GM12878 (cell line): ENCODE measurements around the gene UFC1. TPM values are rescaled to one million over a fixed set of nuclear protein-coding genes. Genes with fewer than 3 reads are reported as not detected.

Experiments used
- ATAC-seq: fragments of 200-7000 bp; cut with Tn5 transposase; 3 replicates; pipeline ENCODE4 v1.9.1; 2020; ENCODE audit warnings: mild to moderate bottlenecking, moderate library complexity
- BruUV-seq: library from RNA; stranded (reverse); fragments of 400-500 nt; replicated peaks from 2 replicates; lab custom pipeline; 2021; lab: Mats Ljungman, UMichigan
- CTCF ChIA-PET: fragments of 300-600 bp; sonication (Branson Sonifier 250); formaldehyde crosslinking; extraction: SDS; loops from one replicate; lab custom pipeline; 2021; ENCODE audit warnings: inconsistent platforms; lab: Yijun Ruan, JAX
- POLR2A ChIA-PET: fragments of 350-600 bp; formaldehyde crosslinking; extraction: SDS; loops from one replicate; lab custom pipeline; 2021; ENCODE audit warnings: inconsistent platforms; lab: Charles Lee
- RAD21 ChIA-PET: fragments of 300-600 bp; sonication (Branson Sonifier 250); formaldehyde crosslinking; loops from one replicate; lab custom pipeline; 2023; ENCODE audit warnings: antibody characterized with exemption; ENCODE audit not compliant: unreplicated experiment; lab: Charles Lee
- SMC1A ChIA-PET: fragments of 300-600 bp; sonication (Branson Sonifier 250); formaldehyde crosslinking; loops from one replicate; lab custom pipeline; 2023; ENCODE audit not compliant: unreplicated experiment, uncharacterized antibody; lab: Charles Lee
- DNase-seq: peaks from one replicate; pipeline ENCODE4 v3.0.0-alpha.2; 2011; ENCODE audit warnings: low read depth, low spot score
- FAIRE-seq: peaks from 3 replicates; lab custom pipeline; 2011; peaks lifted over from hg19 to GRCh38; lab: Jason Lieb, UNC
- H2AFZ ChIP-seq: 2 replicates; pipeline ENCODE4 v1.6.0; 2011; ENCODE audit warnings: low read depth, low read length, control low read depth; ENCODE audit not compliant: control insufficient read depth
- H3K27ac ChIP-seq: 2 replicates; pipeline ENCODE4 v1.5.1; 2011; ENCODE audit warnings: control low read depth; ENCODE audit not compliant: control insufficient read depth, insufficient read depth
- H3K27me3 ChIP-seq, 2 experiments: replicated peaks in 1 of 2; 2 replicates each; pipeline versions ENCODE4 v1.6.0 to v1.6.1; 2011; ENCODE audit warnings: low read length in 1 of 2; ENCODE audit not compliant: control insufficient read depth in 2 of 2, insufficient read depth in 2 of 2
- H3K36me3 ChIP-seq, 2 experiments: 2 replicates each; pipeline ENCODE4 v1.5.1; 2011; ENCODE audit warnings: low read length in 1 of 2; ENCODE audit not compliant: control insufficient read depth in 2 of 2, insufficient read depth in 2 of 2
- H3K4me1 ChIP-seq: 2 replicates; pipeline ENCODE4 v1.6.1; 2011; ENCODE audit warnings: mild to moderate bottlenecking, low read length, moderate library complexity, mixed read lengths; ENCODE audit not compliant: control insufficient read depth, insufficient read depth
- H3K4me2 ChIP-seq: 2 replicates; pipeline ENCODE4 v1.6.0; 2011; ENCODE audit warnings: control low read depth; ENCODE audit not compliant: control insufficient read depth, insufficient read depth
- H3K4me3 ChIP-seq: fragments of 200-600 bp; sonication (generic); 2 replicates; pipeline ENCODE4 v1.5.1; 2016
- H3K79me2 ChIP-seq: 2 replicates; pipeline ENCODE4 v1.6.0; 2011; ENCODE audit warnings: low read length; ENCODE audit not compliant: control insufficient read depth, insufficient read depth
- H3K9ac ChIP-seq: 2 replicates; pipeline ENCODE4 v1.8.0; 2011; ENCODE audit warnings: low read length, control low read depth, mixed read lengths; ENCODE audit not compliant: control insufficient read depth, insufficient read depth
- H3K9me3 ChIP-seq: replicated peaks from 3 replicates; pipeline ENCODE4 v1.5.1; 2011; ENCODE audit warnings: mild to moderate bottlenecking, low read length; ENCODE audit not compliant: control insufficient read depth, insufficient read depth
- H4K20me1 ChIP-seq: 2 replicates; pipeline ENCODE4 v1.6.0; 2011; ENCODE audit not compliant: control insufficient read depth, insufficient read depth
- CTCF ChIP-seq, 3 experiments: IDR thresholded peaks in 2 of 3; conservative IDR thresholded peaks in 1 of 3; 2 replicates each; pipeline ENCODE4 v1.5.1; 2011; ENCODE audit warnings: low read depth in 3 of 3, low read length in 3 of 3, mild to moderate bottlenecking in 3 of 3, control low read depth in 2 of 3, moderate library complexity in 2 of 3, inconsistent platforms in 1 of 3, mixed read lengths in 1 of 3; ENCODE audit not compliant: control insufficient read depth in 2 of 3, insufficient read depth in 1 of 3; ENCODE audit errors: extremely low read depth in 1 of 3
- ESRRA ChIP-seq: IDR thresholded peaks from 2 replicates; pipeline ENCODE4 v1.6.1; 2012; ENCODE audit warnings: mild to moderate bottlenecking, low read length, improper control_type of control experiment
- RAD21 ChIP-seq: IDR thresholded peaks from 2 replicates; pipeline ENCODE4 v1.6.1; 2011; ENCODE audit warnings: mild to moderate bottlenecking, low read depth, low read length, moderate library complexity; ENCODE audit not compliant: insufficient read depth
- SMC3 ChIP-seq: IDR thresholded peaks from 2 replicates; pipeline ENCODE4 v1.6.1; 2011; ENCODE audit warnings: low read length, improper control_type of control experiment, borderline replicate concordance
- WGBS: methylation state at CpG from one replicate; pipeline ENCODE4 v1.1.6; 2016; ENCODE audit warnings: low lambda C conversion rate; ENCODE audit not compliant: insufficient replicate concordance, insufficient coverage; ENCODE audit errors: missing lambda C conversion rate; 5-methylcytosine and 5-hydroxymethylcytosine counted together
- in situ Hi-C: fragments of 300-500 bp; cut with MboI; formaldehyde crosslinking; loops from 9 replicates; pipeline ENCODE4 v1.14.3; 2018; ENCODE audit warnings: mixed read lengths
- intact Hi-C: fragments of 100-400 bp; cut with micrococcal nuclease; formaldehyde crosslinking; loops from one replicate; pipeline ENCODE4 v1.14.2; 2022; ENCODE audit not compliant: unreplicated experiment
- polyA plus RNA-seq, 11 experiments: library from polyadenylated mRNA; depleted of rRNA in 4 of 11; unstranded in 6 of 11; stranded (reverse) in 5 of 11; fragments of >200 nt; fragmentation: Nextera tagmentation in 4 of 11; fragmentation: Illumina TruSeq in 1 of 11; extraction: Ambion mirVana in 4 of 11; extraction: Trizol in 1 of 11; gene quantifications; 1 replicate in 1 of 11; 2 replicates in 10 of 11; pipeline versions ENCODE4 v1.2.1 to v1.2.3, GENCODE V29; 2011 to 2016; ENCODE audit warnings: inconsistent platforms in 2 of 11, missing spikeins in 2 of 11, low read depth in 1 of 11
- total RNA-seq, 4 experiments: library from RNA; depleted of rRNA in 3 of 4; stranded (reverse); fragments of >200 nt in 3 of 4; fragmentation: Illumina TruSeq in 1 of 4; extraction: Trizol in 1 of 4; gene quantifications; 2 replicates each; pipeline versions ENCODE4 v1.2.1 to v1.2.3, GENCODE V29; 2013 to 2021

UFC1 gene
- total and polyA plus RNA-seq, 10 of the 15 experiments (the other 5 are each of a cell fraction or from before 2014, with no cell fraction given): 95.9 to 239 (median 151) TPM

- SMC1A ChIA-PET: interaction anchor here (0.7 to 2.4 kb wide), 13 partner anchors 12 to 243 kb away, joined by 3 to 15 read pairs (median 6); partner anchors contain the start of genes ARHGAP30, KLHDC9, NIT1 and PFDN2
- Histone ChIP-seq H4K20me1 (no peaks in the 10 kb centered on the region), H3K9me3 (no peaks in the 10 kb centered on the region), H3K9ac (no peak overlapping the region), H3K27ac (no peak overlapping the region), H2AFZ (no peak overlapping the region), H3K79me2 (peaks cover under 1% of the 10 kb centered on the region; the same call in 1 of the 2 replicates), H3K4me2 (no peak overlapping the region), H3K27me3 (no peaks in the 10 kb centered on the region), H3K4me3 (no peak overlapping the region), H3K4me1 (no peaks in the 10 kb centered on the region), H3K36me3 (no peaks in the 10 kb centered on the region)
- no TSS peak for BruUV-seq
- DNase-seq (no peak), FAIRE-seq (no peak), ATAC-seq (peak; percentile 74)
- RAD21 ChIA-PET: interaction anchor here (0.8 to 2.8 kb wide), 4 partner anchors 39 to 142 kb away, joined by 3 to 15 read pairs (median 10); partner anchors contain the start of gene ARHGAP30
- 4% methylated on average over 1 of the region's 1 CpG for WGBS
- TF ChIP-seq ESRRA: no peak
- peak; percentile 51; the same call in 1 of the 2 replicates for TF ChIP-seq SMC3
- TF ChIP-seq RAD21: peak; percentile 74
- TF ChIP-seq CTCF (IDR thresholded peaks at IDR 0.05 in 2 of 3, conservative IDR thresholded peaks at IDR 0.05 in 1 of 3; ENCODE audit: control insufficient read depth in 2 of 3, extremely low read depth in 1 of 3, insufficient read depth in 1 of 3, low read depth in 3 of 3, low read length in 3 of 3): peak; percentile 40 to 61 (median 44)
- CTCF ChIA-PET: interaction anchor here (0.7 to 6.2 kb wide), 18 partner anchors 10 to 229 kb away, joined by 3 to 60 read pairs (median 4); partner anchors contain the start of genes ARHGAP30, KLHDC9, NIT1 and PFDN2
- in situ Hi-C loops (no loop called here), intact Hi-C loops (loop anchor here (1.0 kb wide), 1 partner anchor 142 kb away; no protein-coding TSS in a partner anchor)
- POLR2A ChIA-PET: no interaction called here
Measured at GRCh38 chr1:161139766-161140165, 14.0 kb upstream of the UFC1 start.
